ENCODE measurements around the gene SGIP1.
A peak's percentile ranks its signal among the peaks of the same experiment; 100 is the strongest.

SGIP1 gene

DNA sequence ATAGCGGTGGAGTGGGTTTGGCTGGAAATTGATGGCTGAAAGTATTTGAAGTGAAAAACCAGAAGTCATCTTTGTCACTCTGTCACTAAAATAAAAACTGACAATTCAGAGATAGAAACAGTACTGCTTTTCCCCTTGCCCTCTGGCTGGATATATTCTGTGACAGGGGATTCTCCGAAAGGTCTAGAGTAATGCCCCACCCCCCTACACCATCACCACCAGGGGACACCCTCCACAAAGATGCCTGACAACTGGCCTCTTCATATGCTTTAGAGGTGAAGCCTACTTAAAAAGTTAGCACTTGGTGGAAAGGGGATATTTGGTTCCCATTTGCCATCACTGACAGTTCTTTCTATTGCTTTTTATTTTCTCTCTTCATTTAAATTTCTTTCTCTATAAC is 73.5 kb downstream of the SGIP1 start:
- no peak for DNase-seq

DNA sequence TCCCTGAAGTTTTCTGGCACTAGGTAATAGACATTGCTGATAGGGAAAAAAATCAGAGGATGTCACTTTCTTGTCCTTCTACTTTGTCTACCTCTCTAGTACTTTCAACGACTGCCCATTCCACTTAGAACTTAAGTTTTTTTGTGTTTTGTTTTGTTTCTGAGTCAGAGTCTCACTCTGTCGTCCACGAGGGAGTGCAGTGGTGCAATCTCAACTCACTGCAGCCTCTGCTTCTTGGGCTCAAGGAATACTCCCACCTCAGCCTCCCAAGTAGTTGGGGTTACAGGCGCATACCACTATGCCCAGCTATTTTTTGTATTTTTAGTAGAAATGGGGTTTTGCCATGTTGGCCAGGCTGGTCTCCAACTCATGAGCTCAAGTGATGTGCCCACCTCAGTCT is 79.2 kb downstream of the SGIP1 start:
- DNase-seq = no peak

DNA sequence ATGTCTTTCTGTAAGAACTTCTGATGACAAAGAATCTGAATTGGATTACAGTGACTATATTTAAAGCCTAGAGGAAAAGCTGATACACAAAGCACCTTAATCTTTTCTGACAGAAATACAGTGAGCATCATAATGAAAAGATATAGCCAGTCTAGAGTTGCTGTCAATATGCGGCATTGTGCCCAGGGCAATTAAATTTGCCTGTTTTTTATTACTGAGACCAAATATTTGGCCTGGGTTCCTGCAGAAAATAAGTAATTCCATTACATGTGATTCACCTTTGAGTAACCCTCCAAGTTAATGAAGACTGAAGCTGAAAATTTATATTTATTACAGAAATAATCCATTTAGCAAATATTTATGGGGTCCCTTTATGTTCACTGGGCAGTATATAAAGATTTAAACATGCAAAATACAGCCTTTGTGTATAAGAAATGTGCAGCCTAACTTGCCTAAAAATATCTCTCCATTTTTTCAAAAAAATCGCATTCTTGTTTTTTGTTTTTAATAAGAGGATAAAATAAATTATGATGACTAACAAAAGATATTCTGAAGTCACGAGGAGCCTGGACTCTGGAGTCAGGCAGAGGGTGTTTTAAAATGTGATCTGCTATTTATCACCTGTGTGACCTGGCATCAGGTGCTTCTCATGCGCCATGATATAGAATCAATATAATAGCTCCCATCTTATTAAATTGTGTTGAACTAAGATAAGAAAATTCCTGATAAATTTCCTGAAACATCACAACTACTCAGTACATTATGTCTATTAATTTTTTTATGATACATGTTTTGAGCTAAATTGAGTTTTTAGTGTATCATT is 83.6 kb downstream of the SGIP1 start:
- DNase-seq = peak; percentile 32

GRCh38 chr1:66618390-66618789 is 84.4 kb downstream of the SGIP1 start:
- no peak for DNase-seq

DNA sequence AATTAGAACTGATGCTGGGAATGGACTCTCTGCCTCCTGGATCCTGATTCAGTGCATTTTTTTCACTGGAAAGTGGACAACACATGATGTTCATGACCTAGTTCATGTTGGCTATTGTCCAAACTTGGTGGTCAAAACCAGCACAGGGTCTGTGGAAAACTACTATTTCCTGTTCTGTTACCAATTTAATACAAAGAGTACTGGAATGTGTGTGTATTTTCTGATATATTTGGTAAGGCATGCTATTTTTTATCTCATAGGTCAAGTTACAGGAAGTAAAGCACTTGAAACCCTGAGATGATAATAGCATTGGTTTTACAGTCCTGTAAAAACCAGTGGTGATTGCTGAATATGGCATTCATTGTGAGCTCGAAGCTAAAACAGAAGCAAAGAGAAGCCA is 89.9 kb downstream of the SGIP1 start:
- DNase-seq = peak; percentile 77

- DNase-seq = peak; percentile 72
Observed at GRCh38 chr1:66624412-66625060, 90.6 kb downstream of the SGIP1 start.

DNA sequence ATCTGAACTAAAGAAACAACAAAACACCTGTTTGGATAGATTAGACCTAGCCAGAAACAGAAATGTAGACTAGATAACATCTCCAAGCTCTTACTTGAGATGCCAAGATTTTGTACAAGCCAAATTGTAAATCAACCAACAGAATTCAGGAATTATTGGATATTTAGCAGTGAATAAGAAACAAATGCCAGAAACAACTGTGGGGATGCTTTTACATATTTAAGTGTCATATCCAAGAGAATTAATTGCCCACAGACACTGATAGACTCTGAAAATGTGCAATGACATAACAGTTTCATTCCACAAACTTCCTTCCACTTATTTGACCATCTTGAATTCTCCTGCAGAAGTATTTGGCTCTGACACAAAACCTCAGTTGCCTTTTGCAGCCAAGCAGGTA is 92.3 kb downstream of the SGIP1 start:
- peak; percentile 69 for DNase-seq

DNA sequence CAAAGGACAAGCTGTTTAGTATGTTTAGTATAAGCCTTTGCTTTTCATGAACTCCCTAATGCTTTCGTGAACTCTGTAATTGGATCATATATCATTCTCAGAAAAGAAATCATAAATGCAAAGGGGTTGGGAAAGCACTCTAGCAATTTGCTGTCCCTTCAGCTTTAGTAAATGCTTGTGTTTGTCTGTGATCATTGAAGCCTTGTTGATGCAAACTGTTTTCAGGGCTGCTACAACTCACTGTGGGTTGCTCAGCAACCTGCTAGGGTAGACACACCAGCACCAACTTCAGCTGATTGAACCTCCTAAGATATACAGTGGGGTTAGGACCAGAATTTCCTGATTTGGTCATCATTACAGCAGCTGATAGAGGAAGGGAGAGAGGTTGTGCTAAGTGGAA is 95.0 kb downstream of the SGIP1 start:
- no peak for DNase-seq

GRCh38 chr1:66633159-66633558 is 99.2 kb downstream of the SGIP1 start:
- no peak for DNase-seq

- DNase-seq = no peak
Observed at GRCh38 chr1:66637146-66637545, 103.2 kb downstream of the SGIP1 start.

- DNase-seq = no peak
Observed at GRCh38 chr1:66641891-66642473, 108.0 kb downstream of the SGIP1 start.

DNA sequence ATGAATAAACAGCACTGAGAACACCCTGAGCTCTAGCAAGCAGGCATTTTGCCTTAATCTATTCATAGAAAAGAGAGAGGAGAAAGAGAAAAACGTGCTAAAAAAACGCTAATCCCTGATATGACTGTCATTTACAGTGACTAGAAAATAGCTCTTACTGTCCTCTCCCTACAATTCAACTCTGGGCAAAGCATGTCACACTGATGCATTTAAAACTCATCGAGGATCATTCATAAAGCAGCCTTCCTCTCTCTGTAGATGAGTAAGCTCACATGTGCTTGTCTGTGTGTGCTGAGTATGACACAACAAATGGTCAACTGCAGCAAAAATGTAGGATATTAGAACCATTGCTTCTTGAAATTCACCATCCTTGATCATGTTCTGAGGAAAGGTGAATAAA is 109.0 kb downstream of the SGIP1 start:
- peak; percentile 33 for DNase-seq

GRCh38 chr1:66644331-66644730 is 110.4 kb downstream of the SGIP1 start:
- DNase-seq = no peak

- no peak for DNase-seq
Observed at GRCh38 chr1:66648901-66649595, 115.1 kb downstream of the SGIP1 start.

DNA sequence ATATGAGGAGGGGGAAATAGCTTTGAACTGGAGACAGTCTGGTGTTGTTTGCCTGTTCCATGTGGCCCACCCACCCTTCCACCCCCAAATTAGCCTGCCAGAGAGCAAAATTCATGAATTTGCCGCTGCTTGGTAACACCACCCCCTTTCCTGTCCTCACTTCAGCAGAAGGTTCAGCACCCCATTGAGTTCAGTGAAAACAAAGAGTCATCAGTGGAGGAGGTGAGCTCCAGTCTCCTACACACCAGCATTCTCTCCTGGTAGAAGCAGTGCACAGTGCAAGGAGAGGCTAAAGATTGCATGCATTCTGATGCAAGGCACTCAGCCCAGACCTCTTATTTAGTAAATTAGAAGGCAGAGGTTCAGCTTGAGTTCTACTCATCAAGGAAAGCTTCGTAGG is 118.6 kb downstream of the SGIP1 start:
- peak; percentile 43 for DNase-seq

- no peak for DNase-seq
Observed at GRCh38 chr1:66654643-66655042, 120.7 kb downstream of the SGIP1 start.

DNA sequence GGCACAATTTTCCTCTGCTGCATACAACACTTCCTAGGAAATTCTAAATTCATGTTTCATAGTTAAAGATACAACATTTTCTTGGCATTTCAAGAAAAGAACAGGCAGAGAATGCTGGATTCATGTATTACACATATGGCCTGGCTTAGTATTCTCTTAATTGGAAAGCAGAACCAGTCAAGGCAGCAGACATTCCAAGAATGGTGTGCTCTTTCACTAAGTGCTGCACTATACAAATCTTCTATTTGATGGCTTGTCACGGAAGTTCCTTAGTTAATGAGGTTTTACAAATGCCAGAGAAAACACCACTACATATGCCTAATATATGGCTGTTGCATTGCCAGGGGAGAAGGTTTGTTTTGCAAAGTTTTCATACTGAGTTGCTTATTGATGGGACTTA is 137.5 kb downstream of the SGIP1 start:
- DNase-seq = peak; percentile 40

GRCh38 chr1:66676613-66677298 is 142.8 kb downstream of the SGIP1 start:
- peak; percentile 96 for DNase-seq

GRCh38 chr1:66678146-66678545 is 144.2 kb downstream of the SGIP1 start:
- DNase-seq = peak; percentile 52

DNA sequence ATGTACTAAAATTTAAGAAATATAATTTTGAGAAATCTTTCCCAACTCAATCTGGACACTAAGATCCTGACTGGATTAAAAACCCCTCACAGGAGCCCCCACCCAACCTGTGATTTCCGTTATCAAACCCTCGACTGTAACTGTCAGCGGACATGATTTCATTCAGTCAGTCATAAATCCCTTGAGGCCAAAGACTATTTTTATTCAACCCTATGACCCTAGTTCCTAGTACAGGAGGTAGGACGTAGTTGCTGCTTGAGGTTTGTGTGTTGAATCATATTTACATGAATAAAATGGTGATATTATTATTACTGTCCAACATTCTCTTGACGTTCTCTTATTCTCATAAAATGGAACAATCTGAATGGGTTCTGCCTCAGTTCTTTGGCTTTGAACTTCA is 145.2 kb downstream of the SGIP1 start:
- no peak for DNase-seq

- DNase-seq = no peak
Observed at GRCh38 chr1:66681686-66682085, 147.7 kb downstream of the SGIP1 start.

GRCh38 chr1:66682106-66682505 is 148.2 kb downstream of the SGIP1 start:
- no peak for DNase-seq

GRCh38 chr1:66684353-66684752 is 150.4 kb downstream of the SGIP1 start:
- DNase-seq = no peak

All from fibroblast of skin of abdomen (primary cell).